ENCODE results near the gene STX1B.

- TF ChIP-seq CTCF (IDR thresholded peaks at IDR 0.05; ENCODE audit: insufficient read depth, low read length, poor library complexity, severe bottlenecking), result no peak
- no peak for TF ChIP-seq EZH2phosphoT487 (conservative IDR thresholded peaks at IDR 0.05; ENCODE audit: low read length)
Measured at GRCh38 chr16:30980434-30980833, 30.0 kb downstream of the STX1B start.

Measured in SU-DHL-6 (cell line).